Tibial nerve (tissue), 4 donors: ENCODE data around the gene TNFAIP2.

Experiments
- CTCF ChIP-seq, 5 experiments: fragments of 200-600 bp in 3 of 5; fragments of 450-650 bp in 2 of 5; sonication (generic) in 3 of 5; IDR thresholded peaks; one replicate each; pipeline ENCODE4 v1.5.1; 2016 to 2019; ENCODE audit warnings: antibody characterized with exemption in 5 of 5, mild to moderate bottlenecking in 3 of 5, moderate library complexity in 2 of 5
- EP300 ChIP-seq, 2 donors: sonication (generic); formaldehyde crosslinking; IDR thresholded peaks; one replicate each; pipeline ENCODE4 v1.6.1; 2017; ENCODE audit warnings: antibody characterized with exemption in 2 of 2, mild to moderate bottlenecking in 1 of 2
- POLR2A ChIP-seq, 2 donors: fragments of 450-650 bp; IDR thresholded peaks; one replicate each; pipeline ENCODE4 v1.6.1; 2017; ENCODE audit warnings: antibody characterized with exemption in 2 of 2, mild to moderate bottlenecking in 2 of 2, moderate library complexity in 2 of 2

- TF ChIP-seq CTCF (IDR thresholded peaks at IDR 0.05) (no peak), POLR2A (IDR thresholded peaks at IDR 0.05) (no peak), EP300 (IDR thresholded peaks at IDR 0.05) (no peak)
Measured at GRCh38 chr14:103090481-103091020, 32.7 kb upstream of the TNFAIP2 start.
